ENCODE measurements around the gene ALKBH4. TPM values are rescaled to one million over a fixed set of nuclear protein-coding genes. Genes with fewer than 3 reads are reported as not detected.
"Not testable (repeated sequence)": the region's sequence is repeated elsewhere in the genome, so short reads cannot be mapped to it uniquely, and the experiment has no call there.

The ALKBH4 gene
- total and polyA plus RNA-seq, 2 of the 8 experiments (the other 6 are each of a cell fraction or from before 2014, with no cell fraction given): 10.2 to 16.6 TPM

DNA sequence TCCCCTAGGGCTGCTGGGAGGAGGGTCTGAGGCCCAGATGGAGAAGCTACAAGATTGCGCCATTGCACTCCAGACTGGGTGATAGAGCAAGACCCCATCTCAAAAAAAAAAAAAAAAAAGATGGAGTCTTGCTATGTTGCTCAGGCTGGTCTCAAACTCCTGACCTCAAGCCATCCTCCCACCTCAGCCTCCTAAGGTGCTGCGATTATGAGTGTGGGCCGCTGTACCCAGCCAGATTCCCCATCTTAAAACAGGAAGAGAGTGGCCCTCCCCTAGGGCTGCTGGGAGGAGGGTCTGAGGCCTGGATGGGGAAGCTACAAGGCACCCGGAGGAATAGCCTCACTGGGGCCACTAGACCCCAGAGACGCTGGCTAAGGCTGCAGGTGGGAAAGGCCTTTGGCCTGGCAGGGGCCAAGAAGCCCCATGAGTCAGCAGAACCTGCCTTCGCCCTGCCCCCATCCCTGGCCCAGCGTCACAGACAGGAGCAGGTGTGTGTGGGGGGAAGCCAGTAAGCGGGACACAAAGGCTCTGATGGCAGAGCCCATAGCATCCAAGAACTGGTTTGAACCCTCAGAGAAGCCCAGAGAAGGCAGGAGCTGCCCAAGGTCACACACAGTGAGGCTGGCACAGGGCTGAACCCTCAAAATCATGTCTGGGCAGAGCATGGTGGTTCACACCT, 42.9 kb upstream of the ALKBH4 start:
- H2BK20ac ChIP-seq (ENCODE audit: low read length); H4K8ac ChIP-seq (ENCODE audit: extremely low read depth, insufficient read depth, low read length); H3K27me3 ChIP-seq (replicated peaks in 1 of 4; ENCODE audit: control insufficient read depth in 3 of 4, extremely low read depth in 1 of 4, insufficient read depth in 3 of 4, low read length in 3 of 4); H3K4me1 ChIP-seq (replicated peaks in 1 of 4; ENCODE audit: control insufficient read depth in 3 of 4, insufficient read depth in 4 of 4, low read length in 3 of 4); H2AK5ac ChIP-seq (ENCODE audit: low read depth, low read length); H4K91ac ChIP-seq (replicated peaks; ENCODE audit: insufficient read length, low read length); H3K23me2 ChIP-seq (ENCODE audit: low read depth, low read length); H3K23ac ChIP-seq (ENCODE audit: insufficient read length); H3K79me1 ChIP-seq (ENCODE audit: low read depth, low read length); H3K14ac ChIP-seq (ENCODE audit: insufficient read length); H4K5ac ChIP-seq (ENCODE audit: insufficient read length, low read depth, low read length); H3K9me3 ChIP-seq (ENCODE audit: insufficient read depth in 2 of 2, low read depth in 1 of 2, low read length in 1 of 2); H2BK12ac ChIP-seq (ENCODE audit: low read depth, low read length); H3K9ac ChIP-seq (replicated peaks in 1 of 4; ENCODE audit: extremely low read depth in 1 of 4, low read depth in 3 of 4, low read length in 3 of 4); H3K4me2 ChIP-seq (ENCODE audit: insufficient read depth in 1 of 2, low read depth in 2 of 2, low read length in 2 of 2); H3K4me3 ChIP-seq (ENCODE audit: extremely low read depth in 1 of 4, insufficient read depth in 2 of 4, low read depth in 3 of 4, low read length in 4 of 4); H3K18ac ChIP-seq (ENCODE audit: extremely low read depth, low read length); H3K4ac ChIP-seq (replicated peaks; ENCODE audit: insufficient read length, low read depth, low read length); POLR2A ChIA-PET (ENCODE audit: partially characterized antibody); CTCF ChIA-PET (ENCODE audit: partially characterized antibody); H2BK120ac ChIP-seq (replicated peaks; ENCODE audit: low read depth, low read length); H2AFZ ChIP-seq (ENCODE audit: low read length); H3K79me2 ChIP-seq (ENCODE audit: control insufficient read depth in 1 of 2, insufficient read depth in 2 of 2, low read length in 2 of 2); H2BK5ac ChIP-seq (ENCODE audit: low read depth, low read length); H3K27ac ChIP-seq (ENCODE audit: low read depth, low read length); H3K56ac ChIP-seq (replicated peaks; ENCODE audit: insufficient read length, low read depth, low read length); H4K20me1 ChIP-seq (replicated peaks in 1 of 2; ENCODE audit: control insufficient read depth in 1 of 2, insufficient read depth in 2 of 2, low read length in 2 of 2); FAIRE-seq; H2BK15ac ChIP-seq (ENCODE audit: low read length); H3K36me3 ChIP-seq (ENCODE audit: control insufficient read depth in 2 of 4, insufficient read depth in 4 of 4, low read length in 3 of 4): not testable (repeated sequence)
- WGBS, 2 experiments (ENCODE audit: extremely low coverage in 1 of 2, insufficient coverage in 1 of 2, insufficient read length in 1 of 2, insufficient replicate concordance in 2 of 2, low coverage in 1 of 2, low lambda C conversion rate in 2 of 2, missing lambda C conversion rate in 1 of 2): 74% methylated on average over 2 of the region's 8 CpGs; no CpG with 5 or more reads in 1 of the 2 experiments
- peak in 1 of 2 experiments; percentile 54 for DNase-seq (ENCODE audit: low read depth in 1 of 2, low spot score in 2 of 2)
